Body of pancreas (tissue), 4 donors: ENCODE measurements around the gene WWC2. TPM values are rescaled to one million over a fixed set of nuclear protein-coding genes. Genes with fewer than 3 reads are reported as not detected.

ENCODE experiments used
- ATAC-seq: fragments of 150-250 bp; one replicate; pipeline ENCODE4 v1.9.1; 2016
- DNase-seq, 4 donors: peaks; one replicate each; pipeline ENCODE4 v3.0.0-alpha.2; 2019
- H3K27ac ChIP-seq, 4 donors: fragments of 200-600 bp; sonication (generic); 1 replicate in 3 of 4; 2 replicates in 1 of 4; pipeline versions ENCODE4 v1.5.1 to v1.6.1; 2016 to 2019; ENCODE audit warnings: mild to moderate bottlenecking in 1 of 4, mixed read lengths in 1 of 4, moderate library complexity in 1 of 4
- H3K27me3 ChIP-seq, 2 donors: fragments of 200-600 bp; sonication (generic); one replicate each; pipeline ENCODE4 v1.6.0; 2016; ENCODE audit warnings: mild to moderate bottlenecking in 1 of 2
- H3K36me3 ChIP-seq, 2 donors: fragments of 200-600 bp; sonication (generic); replicated peaks in 1 of 2; 2 replicates each; pipeline ENCODE4 v1.5.1; 2016; ENCODE audit warnings: low read depth in 2 of 2; ENCODE audit not compliant: insufficient read depth in 1 of 2
- H3K4me1 ChIP-seq: fragments of 200-600 bp; sonication (generic); one replicate; pipeline ENCODE4 v1.6.0; 2016
- H3K4me3 ChIP-seq, 2 donors: fragments of 200-600 bp; sonication (generic); 1 replicate in 1 of 2; 2 replicates in 1 of 2; pipeline ENCODE4 v1.5.1; 2016 to 2019
- H3K9me3 ChIP-seq, 3 donors: fragments of 200-600 bp; sonication (generic); 1 replicate in 2 of 3; 2 replicates in 1 of 3; pipeline ENCODE4 v1.5.1; 2016
- POLR2A ChIP-seq, 3 donors: fragments of 450-650 bp; IDR thresholded peaks; one replicate each; pipeline ENCODE4 v1.6.1; 2016; ENCODE audit warnings: antibody characterized with exemption in 3 of 3, mild to moderate bottlenecking in 2 of 3
- WGBS, 2 donors: methylation state at CpG; one replicate each; pipeline ENCODE4 v1.1.5; 2017; 5-methylcytosine and 5-hydroxymethylcytosine counted together
- intact Hi-C: fragments of 100-400 bp; cut with DNase I; formaldehyde crosslinking; loops from one replicate; pipeline ENCODE4 v1.15.1; 2023
- total RNA-seq, 2 donors: library from RNA; depleted of rRNA; stranded (reverse); fragments of >200 nt; gene quantifications; one replicate each; pipeline ENCODE4 v1.1.0, GENCODE V29; 2016
- TF ChIP-seq, protein P1 (sequence below), 7 experiments: fragments of 450-650 bp in 4 of 7; fragments of 200-600 bp in 3 of 7; sonication (generic) in 3 of 7; IDR thresholded peaks; one replicate each; pipeline ENCODE4 v1.5.1; 2016 to 2019; ENCODE audit warnings: antibody characterized with exemption in 7 of 7

Gene WWC2
- total RNA-seq, 2 donors from 2014 or later = 24.4 to 30.3 TPM

GRCh38 chr4:183223053-183223452, 124.0 kb downstream of the WWC2 start:
- TF ChIP-seq POLR2A (IDR thresholded peaks at IDR 0.05) = no peak
- TF ChIP-seq, protein P1, sequence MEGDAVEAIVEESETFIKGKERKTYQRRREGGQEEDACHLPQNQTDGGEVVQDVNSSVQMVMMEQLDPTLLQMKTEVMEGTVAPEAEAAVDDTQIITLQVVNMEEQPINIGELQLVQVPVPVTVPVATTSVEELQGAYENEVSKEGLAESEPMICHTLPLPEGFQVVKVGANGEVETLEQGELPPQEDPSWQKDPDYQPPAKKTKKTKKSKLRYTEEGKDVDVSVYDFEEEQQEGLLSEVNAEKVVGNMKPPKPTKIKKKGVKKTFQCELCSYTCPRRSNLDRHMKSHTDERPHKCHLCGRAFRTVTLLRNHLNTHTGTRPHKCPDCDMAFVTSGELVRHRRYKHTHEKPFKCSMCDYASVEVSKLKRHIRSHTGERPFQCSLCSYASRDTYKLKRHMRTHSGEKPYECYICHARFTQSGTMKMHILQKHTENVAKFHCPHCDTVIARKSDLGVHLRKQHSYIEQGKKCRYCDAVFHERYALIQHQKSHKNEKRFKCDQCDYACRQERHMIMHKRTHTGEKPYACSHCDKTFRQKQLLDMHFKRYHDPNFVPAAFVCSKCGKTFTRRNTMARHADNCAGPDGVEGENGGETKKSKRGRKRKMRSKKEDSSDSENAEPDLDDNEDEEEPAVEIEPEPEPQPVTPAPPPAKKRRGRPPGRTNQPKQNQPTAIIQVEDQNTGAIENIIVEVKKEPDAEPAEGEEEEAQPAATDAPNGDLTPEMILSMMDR (IDR thresholded peaks at IDR 0.05) = no peak
- 52 to 56% methylated on average over 3 of the region's 3 CpGs for WGBS, 2 donors
- peak; percentile 56 for ATAC-seq

GRCh38 chr4:183229397-183229796, 130.3 kb downstream of the WWC2 start:
- intact Hi-C loops = no loop called here
- H3K36me3 ChIP-seq = no peaks in the 10 kb centered on the region
- no peaks in the 10 kb centered on the region for H3K9me3 ChIP-seq
- no peak overlapping the region for H3K27ac ChIP-seq
- no peaks in the 10 kb centered on the region for H3K4me1 ChIP-seq
- H3K4me3 ChIP-seq = no peak overlapping the region
- DNase-seq (no peak), ATAC-seq (no peak)
- no peaks in the 10 kb centered on the region for H3K27me3 ChIP-seq
- no peak for TF ChIP-seq POLR2A (IDR thresholded peaks at IDR 0.05)
- TF ChIP-seq, protein P1 (IDR thresholded peaks at IDR 0.05) = no peak

More at GRCh38 chr4:183223053-183223452, 124.0 kb downstream of the WWC2 start:
- Histone ChIP-seq H3K36me3 (no peaks in the 10 kb centered on the region), H3K4me1 (peaks cover 5% of the 10 kb centered on the region), H3K27me3 (no peaks in the 10 kb centered on the region), H3K9me3 (no peaks in the 10 kb centered on the region), H3K27ac (no peak overlapping the region), H3K4me3 (no peak overlapping the region)
- no peak for DNase-seq
- intact Hi-C loops = no loop called here

- 35 to 42% methylated on average over 13 to 15 of the region's 15 CpGs for WGBS, 2 donors
- peak overlapping the region; percentile 73 to 85 (median 82) for H3K27ac ChIP-seq
These were observed 141.7 kb downstream of the WWC2 start for GRCh38 chr4:183240581-183241321.

DNA sequence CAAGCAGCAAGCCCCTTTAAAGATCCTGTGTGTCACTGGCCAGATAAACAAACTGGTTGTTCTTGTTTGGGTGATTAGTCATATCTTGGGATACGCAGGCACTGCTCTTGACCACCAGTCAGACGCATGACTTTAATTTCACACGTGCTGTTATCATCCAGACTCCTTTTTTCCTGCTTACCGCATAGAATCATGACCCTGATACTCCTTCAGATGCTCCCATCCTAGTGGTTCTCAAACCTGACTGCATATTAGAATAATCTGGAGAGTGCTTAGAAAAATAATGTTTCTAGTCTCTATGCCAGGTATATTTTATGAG, 142.2 kb downstream of the WWC2 start:
- H3K27ac ChIP-seq = peak overlapping the region; percentile 73 to 85 (median 82)
- peak; percentile 80 for ATAC-seq

More at GRCh38 chr4:183240581-183241321, 141.7 kb downstream of the WWC2 start:
- DNase-seq = peak; percentile 33 to 56 (median 48)
- Histone ChIP-seq H3K36me3 (peaks cover 0 to 3% of the 10 kb centered on the region in 2 donors), H3K27me3 (no peaks in the 10 kb centered on the region), H3K9me3 (no peaks in the 10 kb centered on the region), H3K4me1 (peaks cover 40% of the 10 kb centered on the region), H3K4me3 (no peak overlapping the region)
- intact Hi-C loops = no loop called here
- no peak for TF ChIP-seq POLR2A (IDR thresholded peaks at IDR 0.05)
- TF ChIP-seq, protein P1 (IDR thresholded peaks at IDR 0.05) = no peak
- peak; percentile 70 for ATAC-seq

More for the DNA sequence above, 142.2 kb downstream of the WWC2 start:
- Histone ChIP-seq H3K4me3 (no peak overlapping the region), H3K9me3 (no peaks in the 10 kb centered on the region), H3K4me1 (peaks cover 40% of the 10 kb centered on the region), H3K36me3 (peaks cover 0 to 3% of the 10 kb centered on the region in 2 donors), H3K27me3 (no peaks in the 10 kb centered on the region)
- peak in 3 of 4 donors; percentile 26 to 52 (median 35) for DNase-seq
- intact Hi-C loops = no loop called here
- TF ChIP-seq POLR2A (IDR thresholded peaks at IDR 0.05) = no peak
- TF ChIP-seq, protein P1 (IDR thresholded peaks at IDR 0.05) = peak in 1 of 7 experiments; percentile 5
- WGBS, 2 donors = 6 to 20% methylated on average over 4 of the region's 4 CpGs
